ENCODE measurements around the gene GJE1. TPM values are rescaled to one million over a fixed set of nuclear protein-coding genes. Genes with fewer than 3 reads are reported as not detected.

The GJE1 gene
- total RNA-seq, 4 donors from 2014 or later: not detected

- H3K27me3 ChIP-seq: no peaks in the 10 kb centered on the region
- H3K9me3 ChIP-seq: no peaks in the 10 kb centered on the region
- TF ChIP-seq POLR2A (IDR thresholded peaks at IDR 0.05) (no peak), CTCF (IDR thresholded peaks at IDR 0.05) (no peak)
- DNase-seq: no peak
- H3K4me3 ChIP-seq: no peak overlapping the region
- H3K36me3 ChIP-seq: no peaks in the 10 kb centered on the region
- intact Hi-C loops (cut with DNase I; ENCODE audit: low total_unique reads): no loop called here
- no peak overlapping the region for H3K27ac ChIP-seq
- no peaks in the 10 kb centered on the region for H3K4me1 ChIP-seq
Measured at GRCh38 chr6:142184307-142184706, 51.6 kb downstream of the GJE1 start.

Other genes starting within 250 kb of the GJE1 start
- gene NMBR, start 14.2 kb downstream of the GJE1 start, total RNA-seq: under 1 TPM in 1 of 4 donors, not detected in 3; 0.41 TPM
- gene VTA1, start 14.3 kb downstream of the GJE1 start, total RNA-seq: 10 to 100 TPM; 25.9 to 68.7 (median 38.2) TPM
- gene ADGRG6, start 169.1 kb downstream of the GJE1 start, total RNA-seq: 10 to 100 TPM in 2 of 4 donors, 1 to 10 TPM in 2; 3.6 to 23.8 (median 9.5) TPM